ENCODE data around the gene TAF6L. TPM values are rescaled to one million over a fixed set of nuclear protein-coding genes. Genes with fewer than 3 reads are reported as not detected.

Gene TAF6L
- total RNA-seq, 6 donors from 2014 or later, result 16.7 to 51.3 (median 27.0) TPM

GRCh38 chr11:62792202-62792575, 21.0 kb downstream of the TAF6L start:
- H3K4me3 ChIP-seq, result peak overlapping the region in 3 of 4 donors; percentile 70 to 96 (median 88)
- peaks cover 35 to 58% (median 38%) of the 10 kb centered on the region in 4 donors for H3K4me1 ChIP-seq
- no peaks in the 10 kb centered on the region for H3K27me3 ChIP-seq
- peak overlapping the region; percentile 87 to 90 (median 90) for H3K27ac ChIP-seq
- no peak for TF ChIP-seq POLR2AphosphoS5 (IDR thresholded peaks at IDR 0.05)
- TF ChIP-seq CTCF (IDR thresholded peaks at IDR 0.05), result no peak
- TF ChIP-seq EP300 (IDR thresholded peaks at IDR 0.05), result no peak
- TF ChIP-seq POLR2A (IDR thresholded peaks at IDR 0.05), result no peak
- no peaks in the 10 kb centered on the region for H3K9me3 ChIP-seq
- ATAC-seq (ENCODE audit: low FRiP score in 2 of 2) (no peak), DNase-seq (peak in 1 of 2 donors; percentile 60)
- 25 to 30% methylated on average over 10 to 11 of the region's 11 CpGs for WGBS, 2 donors
- H3K36me3 ChIP-seq, result peaks cover 29 to 70% (median 51%) of the 10 kb centered on the region in 4 donors

- H3K4me3 ChIP-seq, result no peak overlapping the region
- TF ChIP-seq POLR2AphosphoS5 (IDR thresholded peaks at IDR 0.05) (no peak), CTCF (IDR thresholded peaks at IDR 0.05) (no peak), POLR2A (IDR thresholded peaks at IDR 0.05) (no peak), EP300 (IDR thresholded peaks at IDR 0.05) (no peak)
- H3K27me3 ChIP-seq, result no peaks in the 10 kb centered on the region
- ATAC-seq (ENCODE audit: low FRiP score in 2 of 2), result no peak
- no peak overlapping the region for H3K27ac ChIP-seq
- H3K36me3 ChIP-seq, result peaks cover 49 to 84% (median 70%) of the 10 kb centered on the region in 4 donors
- H3K9me3 ChIP-seq, result no peaks in the 10 kb centered on the region
- 80 to 88% methylated on average over 8 of the region's 8 CpGs for WGBS, 2 donors
- no peak for DNase-seq
- peaks cover 22 to 39% (median 25%) of the 10 kb centered on the region in 4 donors for H3K4me1 ChIP-seq
These were observed 23.1 kb downstream of the TAF6L start for GRCh38 chr11:62794201-62794775.

- Histone ChIP-seq H3K4me1 (peaks cover 7 to 20% (median 11%) of the 10 kb centered on the region in 4 donors), H3K27me3 (no peaks in the 10 kb centered on the region), H3K36me3 (peaks cover 66 to 93% (median 85%) of the 10 kb centered on the region in 4 donors), H3K27ac (no peak overlapping the region), H3K9me3 (no peaks in the 10 kb centered on the region), H3K4me3 (no peak overlapping the region)
- WGBS, 2 donors, result 84 to 85% methylated on average over 7 of the region's 7 CpGs
- ATAC-seq (ENCODE audit: low FRiP score in 2 of 2), result no peak
- DNase-seq, result no peak
- TF ChIP-seq POLR2A (IDR thresholded peaks at IDR 0.05) (no peak), POLR2AphosphoS5 (IDR thresholded peaks at IDR 0.05) (no peak), CTCF (IDR thresholded peaks at IDR 0.05) (no peak), EP300 (IDR thresholded peaks at IDR 0.05) (no peak)
These were observed 25.1 kb downstream of the TAF6L start for GRCh38 chr11:62796281-62796680.

GRCh38 chr11:62799486-62799885, 28.3 kb downstream of the TAF6L start:
- Histone ChIP-seq H3K36me3 (peaks cover 81 to 91% (median 90%) of the 10 kb centered on the region in 4 donors), H3K9me3 (no peaks in the 10 kb centered on the region), H3K27ac (no peak overlapping the region), H3K27me3 (no peaks in the 10 kb centered on the region), H3K4me3 (no peak overlapping the region), H3K4me1 (peaks cover 13 to 19% (median 14%) of the 10 kb centered on the region in 4 donors)
- TF ChIP-seq POLR2AphosphoS5 (IDR thresholded peaks at IDR 0.05), result no peak
- TF ChIP-seq CTCF (IDR thresholded peaks at IDR 0.05), result no peak
- no peak for TF ChIP-seq POLR2A (IDR thresholded peaks at IDR 0.05)
- TF ChIP-seq EP300 (IDR thresholded peaks at IDR 0.05), result no peak
- ATAC-seq (ENCODE audit: low FRiP score in 2 of 2) (no peak), DNase-seq (no peak)
- WGBS, 2 donors, result 93 to 96% methylated on average over 8 to 10 of the region's 10 CpGs

- Histone ChIP-seq H3K4me1 (peaks cover 16 to 24% (median 19%) of the 10 kb centered on the region in 4 donors), H3K27me3 (no peaks in the 10 kb centered on the region), H3K4me3 (no peak overlapping the region), H3K9me3 (no peaks in the 10 kb centered on the region), H3K27ac (no peak overlapping the region), H3K36me3 (peaks cover 69 to 75% (median 74%) of the 10 kb centered on the region in 4 donors)
- 78 to 84% methylated on average over 4 of the region's 4 CpGs for WGBS, 2 donors
- DNase-seq, result no peak
- TF ChIP-seq CTCF (IDR thresholded peaks at IDR 0.05) (no peak), EP300 (IDR thresholded peaks at IDR 0.05) (no peak), POLR2AphosphoS5 (IDR thresholded peaks at IDR 0.05) (no peak), POLR2A (IDR thresholded peaks at IDR 0.05) (no peak)
- no peak for ATAC-seq (ENCODE audit: low FRiP score in 2 of 2)
These were observed 29.9 kb downstream of the TAF6L start for GRCh38 chr11:62801071-62801470.

All from upper lobe of left lung (tissue), 6 donors.